Pancreas (tissue), 10 donors: Measurements from ENCODE around the gene NCL. TPM values are rescaled to one million over a fixed set of nuclear protein-coding genes. Genes with fewer than 3 reads are reported as not detected.
A peak's percentile ranks its signal among the peaks of the same experiment; 100 is the strongest.
"Not testable (repeated sequence)": the region's sequence is repeated elsewhere in the genome, so short reads cannot be mapped to it uniquely, and the experiment has no call there.

Source experiments
- ATAC-seq, 4 donors: fragments of 200-7000 bp; cut with Tn5 transposase; one replicate each; pipeline versions ENCODE4 v1.8.0 to v1.9.1; 2020; ENCODE audit warnings: mild to moderate bottlenecking in 4 of 4, moderate library complexity in 4 of 4
- DNase-seq, 6 donors: peaks; one replicate each; pipeline ENCODE4 v3.0.0-alpha.2; 2020
- FAIRE-seq: peaks from 2 replicates; lab custom pipeline; 2012; peaks lifted over from hg19 to GRCh38; lab: Jason Lieb, UNC
- H3K27ac ChIP-seq, 4 donors: fragments of 200-600 bp; sonication (generic); 1 replicate in 3 of 4; 2 replicates in 1 of 4; pipeline versions ENCODE4 v1.5.0 to v1.8.0; 2020
- H3K27me3 ChIP-seq, 4 donors: fragments of 200-600 bp; one replicate each; pipeline ENCODE4 v1.8.0; 2021
- H3K36me3 ChIP-seq, 3 donors: fragments of 200-600 bp; sonication (generic) in 1 of 3; one replicate each; pipeline versions ENCODE4 v1.5.0 to v1.8.0; 2020 to 2021
- H3K4me1 ChIP-seq, 3 donors: fragments of 200-600 bp; one replicate each; pipeline ENCODE4 v1.8.0; 2021
- H3K4me3 ChIP-seq, 4 donors: fragments of 200-600 bp; sonication (generic) in 2 of 4; one replicate each; pipeline versions ENCODE4 v1.5.0 to v1.8.0; 2020 to 2021
- H3K9me3 ChIP-seq, 4 donors: fragments of 200-600 bp; one replicate each; pipeline ENCODE4 v1.8.0; 2021
- CTCF ChIP-seq, 4 donors: fragments of 200-600 bp; sonication (generic) in 3 of 4; IDR thresholded peaks; one replicate each; pipeline versions ENCODE4 v1.5.0 to v1.8.0; 2021; ENCODE audit warnings: antibody characterized with exemption in 4 of 4
- WGBS, 2 donors: extraction: QIAGEN DNeasy Blood & Tissue Kit; methylation state at CpG; one replicate each; pipeline ENCODE4 v1.1.7; 2013; 5-methylcytosine and 5-hydroxymethylcytosine counted together
- intact Hi-C, 3 donors: fragments of 100-400 bp; cut with DNase I; formaldehyde crosslinking; loops; one replicate each; pipeline versions ENCODE4 v1.11.1 to v1.14.2; 2022
- polyA plus RNA-seq, 2 donors: library from polyadenylated mRNA; stranded (reverse); fragments of 200-250 nt; gene quantifications; one replicate each; pipeline ENCODE4 v1.2.3, GENCODE V29; 2013
- total RNA-seq, 6 donors: library from RNA; stranded (reverse); fragmentation: NEBNext Ultra II Directional in 4 of 6; extraction: Animal tissue kit (Norgen Biotek cat#: 25700) in 4 of 6; gene quantifications; one replicate each; pipeline versions ENCODE4 v1.2.1 to v1.2.4, GENCODE V29; 2021 to 2023
- donor health status: healthy with polysubstance abuse.
- donor health status: DM: no; HTN: no; CAD: no; lungs with moderate emphysema.
- donor health status: DM: no; HTN: no; CAD: no.
- donor health status: control.
- donor health status: control.
- donor health status: Bipolar disorder and iron deficiency.
- donor health status: DM: yes; HTN: yes; CAD: no.
- donor health status: DM: no; HTN: no; CAD: no.
- donor health status: DM: no; HTN: no; CAD: no.
- donor health status: DM: yes; HTN: yes; CAD: no.

The NCL gene
- total and polyA plus RNA-seq, 8 donors, result 69.9 to 364 (median 216) TPM

GRCh38 chr2:231411237-231411636 is 53.0 kb downstream of the NCL start:
- no peak for TF ChIP-seq CTCF (IDR thresholded peaks at IDR 0.05)
- no peaks in the 10 kb centered on the region for H3K36me3 ChIP-seq
- DNase-seq, result no peak
- peak overlapping the region in 2 of 4 donors; percentile 89 to 94 for H3K27ac ChIP-seq
- H3K4me1 ChIP-seq, result peaks cover 3 to 25% (median 12%) of the 10 kb centered on the region in 3 donors
- 64% methylated on average over 3 of the region's 3 CpGs for WGBS, 2 donors
- intact Hi-C loops, result loop anchor here in 2 of 3 donors (5.0 to 10.0 kb wide), 3 partner anchors 119 to 186 kb away; no protein-coding TSS in a partner anchor
- ATAC-seq, result no peak
- no peaks in the 10 kb centered on the region for H3K27me3 ChIP-seq
- no peak for FAIRE-seq
- H3K4me3 ChIP-seq, result peak overlapping the region in 1 of 4 donors; percentile 67
- no peaks in the 10 kb centered on the region for H3K9me3 ChIP-seq

GRCh38 chr2:231410293-231411004 is 53.8 kb downstream of the NCL start:
- Histone ChIP-seq H3K9me3 (no peaks in the 10 kb centered on the region), H3K4me1 (peaks cover 10 to 30% (median 16%) of the 10 kb centered on the region in 3 donors), H3K36me3 (no peaks in the 10 kb centered on the region), H3K27me3 (no peaks in the 10 kb centered on the region), H3K27ac (peak overlapping the region in 2 of 4 donors; percentile 81 to 94), H3K4me3 (no peak overlapping the region)
- FAIRE-seq, result no peak
- no peak for TF ChIP-seq CTCF (IDR thresholded peaks at IDR 0.05)
- intact Hi-C loops, result loop anchor here in 2 of 3 donors (5.0 to 10.0 kb wide), 3 partner anchors 118 to 186 kb away; no protein-coding TSS in a partner anchor
- 84 to 85% methylated on average over 6 of the region's 6 CpGs for WGBS, 2 donors
- no peak for ATAC-seq
- no peak for DNase-seq

- intact Hi-C loops, result loop anchor here in 2 of 3 donors (5.0 to 10.0 kb wide), 3 partner anchors 117 to 185 kb away; no protein-coding TSS in a partner anchor
- no peak for DNase-seq
These were observed 54.5 kb downstream of the NCL start for GRCh38 chr2:231409776-231410175.

GRCh38 chr2:231408304-231408703 is 56.0 kb downstream of the NCL start:
- intact Hi-C loops, ATAC-seq, FAIRE-seq, H3K4me3 ChIP-seq, H3K36me3 ChIP-seq, DNase-seq, H3K27me3 ChIP-seq, H3K9me3 ChIP-seq: not testable (repeated sequence)
- H3K27ac ChIP-seq, result peak overlapping the region in 3 of 4 donors; percentile 31 to 94 (median 88)
- 39 to 55% methylated on average over 9 of the region's 9 CpGs for WGBS, 2 donors
- H3K4me1 ChIP-seq, result peaks cover 10 to 36% (median 21%) of the 10 kb centered on the region in 3 donors

More at GRCh38 chr2:231409776-231410175, 54.5 kb downstream of the NCL start:
- FAIRE-seq (no peak), ATAC-seq (peak in 1 of 4 donors; percentile 18)
- no peaks in the 10 kb centered on the region for H3K9me3 ChIP-seq
- no peaks in the 10 kb centered on the region for H3K36me3 ChIP-seq
- no peaks in the 10 kb centered on the region for H3K27me3 ChIP-seq
- WGBS, 2 donors, result 36 to 41% methylated on average over 5 of the region's 5 CpGs
- H3K4me3 ChIP-seq, result no peak overlapping the region
- peak overlapping the region in 3 of 4 donors; percentile 39 to 94 (median 81) for H3K27ac ChIP-seq
- no peak for TF ChIP-seq CTCF (IDR thresholded peaks at IDR 0.05)
- H3K4me1 ChIP-seq, result peaks cover 10 to 32% (median 16%) of the 10 kb centered on the region in 3 donors

- peak overlapping the region; percentile 43 to 94 (median 80) for H3K27ac ChIP-seq
- FAIRE-seq, H3K4me3 ChIP-seq, intact Hi-C loops, ATAC-seq, H3K9me3 ChIP-seq, H3K27me3 ChIP-seq, DNase-seq, H3K36me3 ChIP-seq: not testable (repeated sequence)
- peaks cover 10 to 42% (median 22%) of the 10 kb centered on the region in 3 donors for H3K4me1 ChIP-seq
- WGBS, 2 donors, result 11 to 18% methylated on average over 5 of the region's 5 CpGs
These were observed 56.6 kb downstream of the NCL start for GRCh38 chr2:231407686-231408085.
